ENCODE results near the gene FAM131C.

FAM131C gene

DNA sequence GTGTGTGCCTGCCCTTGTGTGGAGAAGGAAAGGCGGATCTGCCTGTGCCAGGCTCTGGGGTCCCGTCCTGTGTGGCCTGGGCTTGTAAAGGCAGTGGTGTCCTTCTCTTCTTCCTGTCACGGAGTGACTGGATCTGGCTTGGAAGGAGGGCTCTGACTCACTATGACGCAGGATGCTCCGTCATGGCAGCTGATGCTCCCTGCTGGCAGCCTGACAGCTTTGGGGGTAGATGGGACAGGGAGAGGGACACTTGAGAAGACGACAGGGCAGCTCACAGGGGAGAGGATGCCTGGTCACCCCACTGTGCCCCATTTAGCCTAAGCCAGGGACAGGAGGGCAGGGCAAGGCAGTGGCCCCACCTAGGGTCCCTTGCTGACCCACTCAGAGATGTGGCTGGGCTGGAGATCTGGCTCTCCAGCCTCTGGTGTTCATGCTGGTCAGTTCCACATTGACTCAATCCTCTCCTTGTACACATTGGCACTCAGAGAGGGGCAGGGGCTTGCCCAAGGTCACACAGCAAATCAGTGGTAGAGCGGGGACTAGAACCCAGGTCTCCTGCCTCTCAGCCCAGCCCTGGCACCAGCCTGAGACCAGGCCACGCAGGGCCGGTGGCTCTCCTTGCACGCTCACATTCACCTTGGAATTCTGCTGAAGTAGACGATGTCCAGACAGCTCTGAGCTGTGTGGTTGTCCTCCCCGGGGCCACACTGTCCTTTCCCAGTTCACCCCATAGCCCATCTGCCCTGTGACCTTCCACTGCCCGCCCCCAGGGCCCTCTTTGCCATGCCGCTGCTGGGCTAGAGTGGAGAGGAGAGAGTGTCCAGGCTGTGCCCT is 2.8 kb upstream of the FAM131C start:
- Histone ChIP-seq H3K27me3 (ENCODE audit: low read depth, low read length) (peaks cover 8% of the 10 kb centered on the region), H3K4me3 (ENCODE audit: low read length) (no peak overlapping the region), H2AFZ (ENCODE audit: low read depth, low read length) (no peak overlapping the region), H3K9ac (ENCODE audit: low read length) (no peak overlapping the region), H3K27ac (ENCODE audit: low read length) (no peak overlapping the region), H3K4me1 (ENCODE audit: low read length) (peaks cover 20% of the 10 kb centered on the region), H3K4me2 (ENCODE audit: low read length) (no peak overlapping the region), H3K36me3 (replicated peaks; ENCODE audit: low read depth, low read length) (no peaks in the 10 kb centered on the region), H3K9me3 (ENCODE audit: insufficient read depth, low read length) (no peaks in the 10 kb centered on the region), H3K79me2 (ENCODE audit: low read length) (no peaks in the 10 kb centered on the region), H4K20me1 (ENCODE audit: insufficient read depth, low read length) (no peaks in the 10 kb centered on the region)
- TF ChIP-seq, protein P1, sequence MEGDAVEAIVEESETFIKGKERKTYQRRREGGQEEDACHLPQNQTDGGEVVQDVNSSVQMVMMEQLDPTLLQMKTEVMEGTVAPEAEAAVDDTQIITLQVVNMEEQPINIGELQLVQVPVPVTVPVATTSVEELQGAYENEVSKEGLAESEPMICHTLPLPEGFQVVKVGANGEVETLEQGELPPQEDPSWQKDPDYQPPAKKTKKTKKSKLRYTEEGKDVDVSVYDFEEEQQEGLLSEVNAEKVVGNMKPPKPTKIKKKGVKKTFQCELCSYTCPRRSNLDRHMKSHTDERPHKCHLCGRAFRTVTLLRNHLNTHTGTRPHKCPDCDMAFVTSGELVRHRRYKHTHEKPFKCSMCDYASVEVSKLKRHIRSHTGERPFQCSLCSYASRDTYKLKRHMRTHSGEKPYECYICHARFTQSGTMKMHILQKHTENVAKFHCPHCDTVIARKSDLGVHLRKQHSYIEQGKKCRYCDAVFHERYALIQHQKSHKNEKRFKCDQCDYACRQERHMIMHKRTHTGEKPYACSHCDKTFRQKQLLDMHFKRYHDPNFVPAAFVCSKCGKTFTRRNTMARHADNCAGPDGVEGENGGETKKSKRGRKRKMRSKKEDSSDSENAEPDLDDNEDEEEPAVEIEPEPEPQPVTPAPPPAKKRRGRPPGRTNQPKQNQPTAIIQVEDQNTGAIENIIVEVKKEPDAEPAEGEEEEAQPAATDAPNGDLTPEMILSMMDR (IDR thresholded peaks at IDR 0.05; ENCODE audit: low read depth, low read length) = no peak
- TF ChIP-seq EZH2phosphoT487 (IDR thresholded peaks at IDR 0.05; ENCODE audit: low read depth) = no peak

- Histone ChIP-seq H2AFZ (ENCODE audit: low read depth, low read length) (no peak overlapping the region), H3K9me3 (ENCODE audit: insufficient read depth, low read length) (no peaks in the 10 kb centered on the region), H3K4me1 (ENCODE audit: low read length) (peaks cover 17% of the 10 kb centered on the region), H3K4me2 (ENCODE audit: low read length) (no peak overlapping the region), H3K9ac (ENCODE audit: low read length) (no peak overlapping the region), H3K36me3 (replicated peaks; ENCODE audit: low read depth, low read length) (no peaks in the 10 kb centered on the region), H3K4me3 (ENCODE audit: low read length) (no peak overlapping the region), H3K79me2 (ENCODE audit: low read length) (no peaks in the 10 kb centered on the region), H3K27me3 (ENCODE audit: low read depth, low read length) (peaks cover 8% of the 10 kb centered on the region), H3K27ac (ENCODE audit: low read length) (no peak overlapping the region), H4K20me1 (ENCODE audit: insufficient read depth, low read length) (no peaks in the 10 kb centered on the region)
- no peak for TF ChIP-seq EZH2phosphoT487 (IDR thresholded peaks at IDR 0.05; ENCODE audit: low read depth)
- TF ChIP-seq, protein P1 (IDR thresholded peaks at IDR 0.05; ENCODE audit: low read depth, low read length) = no peak
Measured at GRCh38 chr1:16075337-16076030, 2.0 kb upstream of the FAM131C start.

GRCh38 chr1:16074217-16074616 is 766 bp upstream of the FAM131C start:
- H3K4me3 ChIP-seq (ENCODE audit: low read length) = peak overlapping the region; percentile 74
- peaks cover 10% of the 10 kb centered on the region for H3K4me1 ChIP-seq (ENCODE audit: low read length)
- H3K9ac ChIP-seq (ENCODE audit: low read length) = no peak overlapping the region
- H3K27me3 ChIP-seq (ENCODE audit: low read depth, low read length) = peaks cover 8% of the 10 kb centered on the region
- no peaks in the 10 kb centered on the region for H3K79me2 ChIP-seq (ENCODE audit: low read length)
- H3K4me2 ChIP-seq (ENCODE audit: low read length) = peak overlapping the region; percentile 79
- H4K20me1 ChIP-seq (ENCODE audit: insufficient read depth, low read length) = no peaks in the 10 kb centered on the region
- no peak for TF ChIP-seq EZH2phosphoT487 (IDR thresholded peaks at IDR 0.05; ENCODE audit: low read depth)
- 0 out of 2 replicates have a peak overlapping the region, but pooled peaks have one; percentile 47 for H2AFZ ChIP-seq (ENCODE audit: low read depth, low read length)
- H3K36me3 ChIP-seq (replicated peaks; ENCODE audit: low read depth, low read length) = no peaks in the 10 kb centered on the region
- no peaks in the 10 kb centered on the region for H3K9me3 ChIP-seq (ENCODE audit: insufficient read depth, low read length)
- no peak overlapping the region for H3K27ac ChIP-seq (ENCODE audit: low read length)

- Histone ChIP-seq H3K27ac (ENCODE audit: low read length) (no peak overlapping the region), H3K9me3 (ENCODE audit: insufficient read depth, low read length) (no peaks in the 10 kb centered on the region), H3K4me3 (ENCODE audit: low read length) (0 out of 2 replicates have a peak overlapping the region, but pooled peaks have one; percentile 26), H4K20me1 (ENCODE audit: insufficient read depth, low read length) (no peaks in the 10 kb centered on the region), H3K4me2 (ENCODE audit: low read length) (peak overlapping the region; percentile 12), H3K79me2 (ENCODE audit: low read length) (no peaks in the 10 kb centered on the region), H3K27me3 (ENCODE audit: low read depth, low read length) (peaks cover 8% of the 10 kb centered on the region), H3K4me1 (ENCODE audit: low read length) (peaks cover 5% of the 10 kb centered on the region; the same call in 1 of the 2 replicates), H3K36me3 (replicated peaks; ENCODE audit: low read depth, low read length) (no peaks in the 10 kb centered on the region), H3K9ac (ENCODE audit: low read length) (no peak overlapping the region), H2AFZ (ENCODE audit: low read depth, low read length) (no peak overlapping the region)
- TF ChIP-seq, protein P1 (IDR thresholded peaks at IDR 0.05; ENCODE audit: low read depth, low read length) = no peak
- TF ChIP-seq EZH2phosphoT487 (IDR thresholded peaks at IDR 0.05; ENCODE audit: low read depth) = no peak
Measured at GRCh38 chr1:16072616-16073484, 601 bp downstream of the FAM131C start.

All from OCI-LY3 (cell line).